NCI-H2196 (cell line): Measurements from ENCODE around the gene ANKRD23.
"Not testable (repeated sequence)": the region's sequence is repeated elsewhere in the genome, so short reads cannot be mapped to it uniquely, and the experiment has no call there.

Source experiments
- DNase-seq: peaks from one replicate; lab custom pipeline; 2025; ENCODE audit not compliant: unreplicated experiment; lab: John Stamatoyannopoulos, UW

Gene ANKRD23

GRCh38 chr2:96843538-96844268 is at the start of gene ANKRD23:
ANKRD23 (minus strand) TSS chr2:96844021; CDS start chr2:96843992, 29 bp downstream.
- no peak for DNase-seq

GRCh38 chr2:96891591-96892333 is 47.9 kb upstream of the ANKRD23 start:
- peak; percentile 66 for DNase-seq

- DNase-seq, result no peak
These were observed 47.0 kb upstream of the ANKRD23 start for GRCh38 chr2:96890726-96891385.

- DNase-seq, result no peak
These were observed 46.4 kb upstream of the ANKRD23 start for GRCh38 chr2:96890252-96890651.

- not testable (repeated sequence) for DNase-seq
These were observed 45.7 kb upstream of the ANKRD23 start for GRCh38 chr2:96889502-96889901.

GRCh38 chr2:96888072-96889011 is 44.5 kb upstream of the ANKRD23 start:
- peak; percentile 87 for DNase-seq

- no peak for DNase-seq
These were observed 43.7 kb upstream of the ANKRD23 start for GRCh38 chr2:96887493-96888012.

- no peak for DNase-seq
These were observed 41.9 kb upstream of the ANKRD23 start for GRCh38 chr2:96885432-96886347.

- no peak for DNase-seq
These were observed 40.7 kb upstream of the ANKRD23 start for GRCh38 chr2:96884299-96885094.

GRCh38 chr2:96883306-96883705 is 39.5 kb upstream of the ANKRD23 start:
- DNase-seq, result no peak

- DNase-seq, result no peak
These were observed 39.1 kb upstream of the ANKRD23 start for GRCh38 chr2:96882906-96883305.

- no peak for DNase-seq
These were observed 38.4 kb upstream of the ANKRD23 start for GRCh38 chr2:96882230-96882629.

- no peak for DNase-seq
These were observed 37.8 kb upstream of the ANKRD23 start for GRCh38 chr2:96881349-96882195.

- no peak for DNase-seq
These were observed 37.1 kb upstream of the ANKRD23 start for GRCh38 chr2:96880891-96881273.

GRCh38 chr2:96879545-96880040 is 35.8 kb upstream of the ANKRD23 start:
- DNase-seq, result no peak

- DNase-seq, result no peak
These were observed 35.1 kb upstream of the ANKRD23 start for GRCh38 chr2:96878796-96879544.

GRCh38 chr2:96878171-96878570 is 34.4 kb upstream of the ANKRD23 start:
- no peak for DNase-seq
